DMS53 (cell line): ENCODE results near the gene TMEFF1.

Source experiments
- DNase-seq: peaks from one replicate; lab custom pipeline; 2025; lab: John Stamatoyannopoulos, UW

TMEFF1 gene

GRCh38 chr9:100623969-100624368 is 151.0 kb downstream of the TMEFF1 start:
- DNase-seq, result no peak

GRCh38 chr9:100626949-100627348 is 154.0 kb downstream of the TMEFF1 start:
- no peak for DNase-seq
